Right hindlimb (tissue), 1 donor: Measurements from ENCODE around the gene TNRC6C.
A peak's percentile ranks its signal among the peaks of the same experiment; 100 is the strongest.

Source experiments
- DNase-seq: peaks from one replicate; pipeline ENCODE4 v3.0.0-alpha.2; 2018

Gene TNRC6C, protein sequence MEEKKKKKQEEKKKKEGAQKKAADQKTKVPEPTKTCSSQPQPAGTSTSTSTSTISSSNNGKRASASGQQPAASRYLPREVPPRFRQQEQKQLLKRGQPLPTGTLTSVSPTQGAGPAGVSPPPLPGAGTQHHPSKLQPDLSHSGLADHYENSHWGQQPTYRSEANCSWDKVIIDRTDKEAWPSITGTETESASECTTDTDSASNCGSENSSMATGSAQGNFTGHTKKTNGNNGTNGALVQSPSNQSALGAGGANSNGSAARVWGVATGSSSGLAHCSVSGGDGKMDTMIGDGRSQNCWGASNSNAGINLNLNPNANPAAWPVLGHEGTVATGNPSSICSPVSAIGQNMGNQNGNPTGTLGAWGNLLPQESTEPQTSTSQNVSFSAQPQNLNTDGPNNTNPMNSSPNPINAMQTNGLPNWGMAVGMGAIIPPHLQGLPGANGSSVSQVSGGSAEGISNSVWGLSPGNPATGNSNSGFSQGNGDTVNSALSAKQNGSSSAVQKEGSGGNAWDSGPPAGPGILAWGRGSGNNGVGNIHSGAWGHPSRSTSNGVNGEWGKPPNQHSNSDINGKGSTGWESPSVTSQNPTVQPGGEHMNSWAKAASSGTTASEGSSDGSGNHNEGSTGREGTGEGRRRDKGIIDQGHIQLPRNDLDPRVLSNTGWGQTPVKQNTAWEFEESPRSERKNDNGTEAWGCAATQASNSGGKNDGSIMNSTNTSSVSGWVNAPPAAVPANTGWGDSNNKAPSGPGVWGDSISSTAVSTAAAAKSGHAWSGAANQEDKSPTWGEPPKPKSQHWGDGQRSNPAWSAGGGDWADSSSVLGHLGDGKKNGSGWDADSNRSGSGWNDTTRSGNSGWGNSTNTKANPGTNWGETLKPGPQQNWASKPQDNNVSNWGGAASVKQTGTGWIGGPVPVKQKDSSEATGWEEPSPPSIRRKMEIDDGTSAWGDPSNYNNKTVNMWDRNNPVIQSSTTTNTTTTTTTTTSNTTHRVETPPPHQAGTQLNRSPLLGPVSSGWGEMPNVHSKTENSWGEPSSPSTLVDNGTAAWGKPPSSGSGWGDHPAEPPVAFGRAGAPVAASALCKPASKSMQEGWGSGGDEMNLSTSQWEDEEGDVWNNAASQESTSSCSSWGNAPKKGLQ (N-terminal part only)

DNA sequence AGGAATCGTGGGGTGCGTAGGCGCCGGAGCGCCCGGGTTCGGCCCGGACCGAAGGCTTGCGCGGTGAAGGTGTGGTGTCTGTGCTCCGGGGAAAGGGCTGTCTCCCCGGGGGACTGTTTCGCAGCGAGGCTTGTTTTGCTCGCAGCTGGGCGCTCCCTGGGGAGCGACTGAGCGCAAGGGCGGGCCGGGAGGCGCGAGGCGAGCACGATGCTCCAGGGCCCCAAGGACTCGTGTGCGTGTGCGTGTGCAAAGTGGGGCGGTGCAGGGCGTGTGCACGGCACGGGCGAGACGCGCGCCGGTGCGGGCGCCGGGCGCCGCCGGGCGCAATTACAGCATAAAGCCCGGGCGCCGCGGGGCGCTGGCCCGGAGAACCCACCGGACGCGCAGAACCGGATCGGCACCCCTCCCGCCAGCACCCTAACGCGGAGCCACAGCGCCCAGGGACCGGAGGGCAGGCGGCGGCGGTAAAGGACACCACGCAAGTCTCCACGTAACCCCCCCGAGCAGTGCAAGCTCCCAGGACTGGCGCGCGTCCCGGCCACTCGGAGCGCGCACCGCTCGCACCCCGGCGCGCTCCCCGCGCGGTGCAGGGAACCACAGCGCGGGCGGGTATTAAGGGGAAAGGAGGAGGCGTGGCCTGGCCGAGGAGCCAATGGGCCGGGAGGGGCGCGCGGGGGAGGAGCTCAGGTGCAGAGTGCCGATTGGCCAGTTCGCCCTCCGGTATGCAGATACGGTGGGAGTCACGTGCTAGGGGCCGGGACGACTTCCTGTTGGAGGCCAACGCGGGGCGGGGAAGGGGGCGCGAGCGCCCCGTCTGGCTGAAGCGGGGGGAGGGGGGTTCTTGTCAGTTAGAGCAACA lies at the start of gene TNRC6C:
TNRC6C (plus strand) TSS at position 847 of the 859 bp plus-strand sequence. CDS start 45,504 bp downstream, outside the sequence.
- DNase-seq = peak; percentile 100

DNA sequence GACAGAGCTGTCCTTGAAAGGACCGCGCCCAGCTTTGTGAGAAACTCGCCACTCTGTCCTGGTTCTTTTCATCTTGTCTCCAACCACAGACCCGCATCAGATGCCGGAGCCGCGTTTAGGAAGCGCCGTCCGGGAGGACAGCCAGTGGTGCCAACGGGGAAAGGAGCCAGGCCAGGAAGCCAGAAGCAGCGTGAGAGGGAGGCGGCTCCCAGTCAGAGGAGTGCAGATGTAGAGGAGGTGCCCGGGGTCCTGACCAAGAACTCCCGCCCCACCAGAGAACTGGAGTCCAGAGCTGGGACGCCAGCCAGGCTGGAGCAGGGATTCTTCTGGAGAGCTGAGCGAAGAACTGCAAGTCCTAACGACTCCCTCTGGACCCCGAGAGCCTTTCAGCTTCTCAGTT lies 49.3 kb upstream of the TNRC6C start:
- DNase-seq = peak; percentile 84

DNA sequence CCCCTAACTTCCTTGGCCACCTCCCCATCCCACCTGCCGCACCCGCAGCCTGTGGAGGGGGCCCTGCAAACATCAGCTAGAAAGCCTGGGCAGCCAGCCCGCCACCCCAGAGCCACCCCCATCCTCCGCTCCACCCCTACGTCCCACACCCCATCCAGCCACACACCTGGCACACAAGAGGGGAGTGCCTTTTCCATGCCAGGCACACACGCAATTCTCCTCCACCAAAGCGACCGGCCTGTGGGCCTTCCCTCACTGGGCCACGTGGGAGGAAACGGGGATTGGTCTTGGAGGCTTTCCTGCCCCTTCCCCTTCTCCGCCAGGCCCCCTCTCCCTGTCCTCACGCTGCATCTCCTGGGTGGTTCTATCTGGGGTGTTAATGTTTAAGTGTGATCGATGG lies 48.7 kb upstream of the TNRC6C start:
- no peak for DNase-seq

DNA sequence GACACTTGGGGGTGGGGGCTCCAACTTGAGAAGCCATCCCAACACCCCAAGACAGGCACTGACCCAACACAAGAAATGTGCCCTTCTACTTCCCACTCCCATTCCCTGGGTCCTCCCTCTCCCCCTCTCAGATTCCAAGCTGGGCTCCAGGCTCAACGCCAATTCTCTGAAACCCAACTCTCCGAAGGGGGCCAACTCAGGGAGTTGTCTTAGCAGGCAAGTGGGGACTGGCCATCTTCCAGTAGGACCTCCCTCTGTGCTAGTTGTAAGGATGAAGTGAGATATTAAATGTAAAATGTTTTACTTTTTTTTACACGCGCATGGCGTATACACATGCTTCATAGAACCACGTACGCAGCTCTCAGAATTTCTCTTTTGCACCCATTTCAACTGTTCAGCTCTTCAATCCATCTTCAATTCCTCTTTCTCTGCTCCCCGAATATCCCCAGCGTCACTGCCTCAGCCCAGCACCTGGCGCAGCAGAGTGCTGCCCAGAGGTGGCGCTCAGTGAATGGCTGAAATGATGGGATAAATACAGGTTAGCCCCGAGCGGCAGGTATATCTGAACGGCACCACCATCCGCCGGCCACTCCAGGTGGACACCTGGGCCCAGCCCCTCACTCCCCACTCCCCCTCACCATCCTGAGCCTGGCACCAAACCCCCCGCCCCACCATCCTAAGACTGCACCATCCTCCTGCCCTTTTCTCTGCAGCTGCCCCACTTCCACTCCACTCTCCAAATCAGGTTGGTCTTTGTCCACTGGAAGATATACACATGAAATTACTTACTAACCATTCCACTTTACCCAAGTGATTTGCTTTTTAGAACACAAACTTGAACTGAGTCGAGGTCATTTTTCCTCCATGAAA lies 43.9 kb upstream of the TNRC6C start:
- peak; percentile 82 for DNase-seq

DNA sequence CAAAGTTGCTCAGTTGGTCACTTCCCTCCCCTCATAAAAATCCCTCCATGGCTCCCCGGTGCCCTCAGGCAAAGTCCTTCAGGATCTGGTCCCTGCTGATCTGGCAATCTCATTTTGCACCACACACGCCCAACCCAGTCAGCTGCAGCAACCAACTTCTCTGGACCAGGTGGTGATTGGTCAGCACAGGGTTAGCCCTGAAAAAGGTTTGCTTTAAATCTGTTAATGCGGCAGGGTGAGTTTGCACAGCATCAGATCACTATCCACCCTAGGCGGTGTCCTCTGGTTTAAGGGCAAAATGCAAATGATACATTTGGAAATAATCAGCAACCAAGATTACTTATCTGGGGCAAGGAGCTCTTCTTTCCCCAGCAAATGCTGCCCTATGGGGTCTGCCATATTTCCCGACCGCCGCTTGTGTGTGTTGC lies 42.9 kb upstream of the TNRC6C start:
- no peak for DNase-seq

DNA sequence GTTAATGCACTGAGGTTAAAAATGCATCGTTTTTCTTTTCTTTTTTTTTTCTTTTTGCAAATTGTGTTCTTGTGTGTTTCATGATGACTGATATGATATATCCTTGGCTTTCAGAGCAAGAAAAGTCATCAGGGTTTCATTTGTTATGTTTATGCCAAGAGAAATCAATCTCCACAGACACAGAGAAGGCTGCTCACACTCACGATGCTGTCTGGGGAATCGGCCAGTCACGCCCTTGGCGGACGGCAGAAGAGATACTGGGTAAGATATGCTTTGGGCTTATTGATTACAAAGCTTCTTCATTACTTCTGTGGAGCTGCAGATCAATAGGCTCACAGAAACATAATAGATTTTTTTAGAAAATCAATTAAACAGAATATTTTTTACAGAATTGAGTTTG lies 42.2 kb upstream of the TNRC6C start:
- no peak for DNase-seq

DNA sequence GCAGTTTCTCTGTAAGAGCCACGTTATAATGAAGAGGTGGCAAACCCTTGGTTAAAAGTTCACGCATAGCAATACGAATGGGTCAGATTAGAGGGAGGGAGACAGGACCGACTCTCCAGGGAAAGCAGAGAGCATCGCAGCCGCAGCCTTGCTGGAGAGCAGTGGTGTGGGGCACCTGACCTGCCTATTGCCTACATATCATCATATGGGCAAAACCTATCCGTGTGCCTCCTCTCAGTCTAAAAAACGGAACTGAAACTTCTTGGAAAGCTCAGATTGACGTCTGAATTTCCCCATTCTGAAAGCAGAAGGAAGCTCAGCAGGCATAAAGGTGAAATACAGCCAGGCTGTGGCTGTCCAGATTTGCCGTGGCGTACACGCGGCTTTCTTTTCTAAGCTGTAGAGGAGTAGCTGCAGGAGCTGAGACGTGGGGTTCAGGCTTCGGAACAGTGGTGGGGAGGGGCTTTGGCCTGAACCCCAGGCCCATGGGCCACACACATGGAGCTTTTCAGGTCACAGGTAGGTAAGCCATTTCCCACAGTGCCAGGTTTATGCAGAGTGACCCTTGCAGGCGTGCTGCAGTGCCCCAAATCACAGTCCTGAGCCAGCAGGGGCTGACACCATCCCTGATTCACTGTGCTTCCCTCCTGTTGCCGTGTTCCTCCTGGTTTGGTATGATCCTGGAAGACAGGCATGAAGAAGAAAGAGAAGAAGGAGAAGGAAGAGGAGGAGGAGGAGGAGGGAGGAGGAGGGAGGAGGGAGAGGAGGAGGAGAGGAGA lies 41.6 kb upstream of the TNRC6C start:
- DNase-seq = no peak

DNA sequence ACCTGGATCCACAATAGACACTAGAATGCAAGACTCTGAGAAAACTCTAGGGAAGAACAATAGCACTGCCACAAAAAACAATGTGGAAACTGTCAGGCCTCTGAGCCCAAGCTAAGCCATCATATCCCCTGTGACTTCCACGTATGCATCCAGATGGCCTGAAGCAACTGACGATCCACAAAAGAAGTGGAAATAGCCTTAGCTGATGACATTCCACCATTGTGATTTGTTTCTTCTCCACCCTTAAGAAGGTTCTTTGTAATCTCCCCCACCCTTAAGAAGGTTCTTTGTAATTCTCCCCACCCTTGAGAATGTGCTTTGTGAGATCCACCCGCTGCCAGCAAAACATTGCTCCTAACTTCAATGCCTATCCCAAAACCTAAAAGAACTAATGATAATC lies 39.2 kb upstream of the TNRC6C start:
- DNase-seq = no peak

DNA sequence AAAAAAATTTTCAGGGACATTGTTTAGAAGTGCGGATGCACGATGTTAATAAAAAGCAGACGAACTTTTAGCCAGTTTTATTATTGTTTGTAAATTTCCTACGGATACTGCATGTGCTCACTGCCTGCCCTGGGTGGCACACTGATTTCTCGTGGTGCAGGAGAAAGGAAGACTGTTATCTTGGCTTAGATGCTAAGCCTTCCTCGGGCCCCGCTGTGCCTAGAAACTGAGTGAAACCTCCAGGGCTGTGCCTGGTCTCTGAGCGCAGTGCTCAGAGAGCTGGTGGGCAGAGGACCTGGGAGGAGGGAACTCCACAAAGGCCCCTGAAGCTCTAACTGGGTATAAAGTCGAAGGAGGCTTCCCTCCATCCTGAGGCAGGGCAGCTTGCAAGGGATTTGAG lies 35.4 kb upstream of the TNRC6C start:
- DNase-seq = no peak

DNA sequence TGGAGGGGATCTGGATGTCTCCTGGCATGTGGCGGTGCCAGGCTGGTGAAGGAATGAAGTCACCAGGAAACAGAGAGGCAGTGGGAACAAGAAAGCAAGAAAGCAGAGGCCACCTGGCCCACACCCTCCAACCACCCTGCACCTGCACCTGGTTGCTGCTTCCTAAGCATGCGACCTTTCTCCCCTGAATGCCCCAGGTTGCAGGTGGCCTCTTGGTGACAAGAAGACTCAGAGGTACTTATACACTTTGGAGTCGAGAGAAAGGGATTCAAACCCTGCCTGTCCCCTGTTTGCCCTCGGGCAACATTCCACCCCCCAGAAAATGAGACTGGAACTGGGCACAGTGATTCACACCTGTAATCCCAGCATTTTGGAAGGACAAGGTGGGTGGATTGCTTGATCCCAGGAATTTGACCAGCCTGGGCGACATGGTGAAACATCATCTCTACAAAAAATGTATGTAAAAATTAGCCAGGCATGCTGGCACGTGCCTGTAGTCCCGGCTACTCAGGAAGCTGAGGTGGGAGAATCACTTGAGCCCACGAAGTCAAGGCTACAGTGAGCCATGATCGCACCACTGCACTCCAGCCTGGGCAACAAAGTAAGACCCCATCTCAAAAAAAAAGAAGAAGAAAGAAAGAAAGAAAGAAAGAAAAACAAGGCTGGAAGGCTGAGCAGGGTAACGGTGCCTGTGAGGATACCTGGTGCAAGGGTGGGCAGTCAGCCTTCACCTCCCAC lies 34.6 kb upstream of the TNRC6C start:
- no peak for DNase-seq

DNA sequence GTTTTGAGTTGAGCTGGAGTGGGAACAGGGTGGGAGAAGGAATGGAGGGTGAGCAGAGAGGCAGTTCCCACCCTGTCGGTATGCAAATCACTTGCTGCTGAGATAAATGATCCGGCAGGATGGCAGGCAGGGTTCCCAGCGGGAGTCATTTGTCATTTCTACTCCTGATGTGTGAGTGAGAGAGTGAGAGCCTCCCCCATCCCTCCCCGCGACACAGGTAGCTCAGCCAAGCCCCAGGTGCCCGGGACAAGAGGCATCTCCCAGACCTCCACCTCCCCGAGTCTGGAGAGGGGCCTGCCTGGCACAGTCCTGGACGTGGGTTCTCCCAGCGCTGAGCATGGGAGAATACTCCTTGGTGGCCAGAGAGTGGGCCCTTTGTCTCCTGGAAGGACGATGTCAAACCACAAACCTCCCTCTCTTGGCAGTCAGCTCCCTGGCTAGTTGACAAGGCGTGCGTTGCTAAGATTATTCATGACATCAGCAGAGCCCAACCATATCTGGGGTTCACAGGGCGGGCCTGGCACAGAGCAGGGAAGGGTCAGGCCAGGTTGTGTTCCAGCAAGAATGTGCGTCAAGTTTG lies 33.7 kb upstream of the TNRC6C start:
- peak; percentile 73 for DNase-seq

DNA sequence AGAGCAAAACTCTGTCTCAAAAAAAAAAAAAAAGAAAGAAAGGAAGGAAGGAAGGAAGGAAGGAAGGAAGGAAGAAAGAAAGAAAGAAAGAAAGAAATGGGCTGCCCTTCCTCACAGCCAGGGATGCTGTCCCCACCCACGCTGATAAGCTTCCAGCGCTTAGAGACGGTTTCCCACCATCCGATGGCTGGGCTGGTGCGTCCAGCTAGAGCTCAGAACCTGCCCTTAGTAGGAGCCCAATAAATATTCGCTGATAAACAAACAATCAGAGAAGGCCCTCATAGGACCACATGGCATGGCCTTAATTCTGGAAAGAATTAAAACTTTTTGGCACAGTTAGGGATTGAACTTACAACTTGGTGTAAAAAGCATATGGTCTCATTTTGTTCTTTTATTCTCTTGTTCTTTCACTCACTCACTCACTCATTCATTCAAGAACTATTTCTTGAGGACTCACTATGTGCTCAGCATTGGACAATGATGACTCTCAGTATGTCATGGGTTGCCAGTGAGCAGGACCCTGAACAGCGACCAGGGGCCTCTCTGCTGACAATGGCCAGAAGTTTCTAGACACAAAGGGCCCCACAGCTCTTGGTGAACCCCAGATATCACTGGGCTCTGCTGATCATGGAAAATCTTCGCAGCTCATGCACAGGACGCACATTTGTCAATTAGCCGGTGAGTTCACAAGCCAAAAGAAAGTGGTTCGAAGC lies 32.5 kb upstream of the TNRC6C start:
- no peak for DNase-seq

DNA sequence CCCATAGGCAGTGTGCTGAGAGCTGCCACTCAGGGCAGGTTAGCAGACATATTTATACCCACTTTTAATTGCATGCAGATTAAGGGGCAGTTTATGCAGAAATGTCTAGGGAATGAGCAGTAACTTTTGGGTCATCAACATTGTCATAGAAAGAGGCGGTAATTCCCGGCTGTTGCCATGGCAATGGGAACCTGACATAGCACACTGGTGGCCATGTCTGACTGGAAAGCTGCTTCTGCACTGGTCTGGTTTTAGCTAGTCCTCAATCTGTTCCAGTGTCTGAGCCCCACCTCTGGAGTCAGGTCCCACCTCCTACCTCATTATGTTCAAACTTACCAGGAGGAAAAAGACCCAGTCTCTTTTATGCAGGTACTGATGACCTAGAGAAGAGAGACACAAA lies 31.5 kb upstream of the TNRC6C start:
- DNase-seq = no peak

DNA sequence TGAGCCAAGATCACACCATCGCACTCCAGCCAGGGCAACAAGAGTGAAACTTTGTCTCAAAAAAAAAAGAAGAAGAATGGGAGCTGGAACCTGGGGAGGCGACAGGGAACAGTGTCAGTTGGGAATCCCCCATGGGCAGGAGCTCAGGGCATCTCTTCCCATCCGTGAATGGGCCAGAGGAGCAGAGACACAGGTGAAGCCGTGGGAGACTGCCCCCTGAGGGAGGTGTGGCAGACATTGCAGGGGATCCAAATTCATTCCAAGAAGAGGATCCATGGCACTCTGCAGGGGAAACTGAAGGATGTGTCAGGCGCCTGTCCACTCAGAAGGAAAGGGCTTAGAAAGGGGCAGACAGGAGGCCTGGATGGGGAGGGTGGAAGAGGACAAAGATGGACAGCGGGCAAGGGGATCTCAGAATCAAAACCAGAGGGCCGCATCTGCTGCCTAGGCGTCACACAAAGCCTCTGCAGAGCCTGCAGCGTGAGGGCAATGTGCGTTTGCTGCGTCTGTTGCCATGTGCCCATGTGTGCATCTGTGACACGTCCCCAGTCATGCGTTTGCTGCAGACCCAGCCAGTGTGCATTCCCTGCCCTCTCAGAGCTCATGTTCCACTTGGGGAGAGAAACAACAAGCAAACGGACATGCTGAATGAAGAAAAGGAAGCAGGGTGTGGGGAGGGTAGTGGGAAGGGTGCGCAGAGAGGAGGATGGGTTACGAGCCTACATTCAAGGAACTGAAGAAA lies 30.6 kb upstream of the TNRC6C start:
- no peak for DNase-seq

DNA sequence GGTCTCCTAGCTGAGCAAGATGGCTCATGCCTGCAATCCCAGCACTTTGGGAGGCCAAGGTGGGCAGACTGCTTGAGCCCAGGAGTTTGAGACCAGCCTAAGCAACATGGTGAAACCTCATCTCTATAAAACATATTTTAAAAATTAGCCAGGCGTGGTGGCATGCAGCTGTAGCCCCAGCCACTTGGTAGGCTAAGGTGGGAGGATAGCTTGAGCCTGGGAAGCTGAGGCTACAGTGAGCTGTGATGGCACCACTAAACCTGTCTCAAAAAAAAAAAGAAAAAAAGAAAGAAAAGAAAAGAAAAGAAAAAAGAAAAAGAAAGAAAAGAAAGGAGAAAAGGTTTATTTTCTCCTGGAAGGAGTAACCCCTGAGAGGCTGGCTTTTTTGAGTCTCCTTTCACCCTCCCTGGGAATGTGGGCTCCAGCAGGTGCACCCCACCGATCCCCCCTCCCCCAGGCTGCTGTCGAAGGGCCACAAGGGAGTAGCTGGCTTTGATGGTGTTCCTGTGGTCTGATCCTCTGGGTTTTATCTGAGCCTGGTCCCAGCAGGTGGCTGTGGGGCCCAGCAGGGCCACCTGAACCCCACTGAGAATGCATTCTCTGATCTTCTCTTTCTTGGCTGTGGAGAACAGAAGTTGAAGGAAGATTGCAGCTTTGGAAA lies 29.9 kb upstream of the TNRC6C start:
- DNase-seq = no peak

DNA sequence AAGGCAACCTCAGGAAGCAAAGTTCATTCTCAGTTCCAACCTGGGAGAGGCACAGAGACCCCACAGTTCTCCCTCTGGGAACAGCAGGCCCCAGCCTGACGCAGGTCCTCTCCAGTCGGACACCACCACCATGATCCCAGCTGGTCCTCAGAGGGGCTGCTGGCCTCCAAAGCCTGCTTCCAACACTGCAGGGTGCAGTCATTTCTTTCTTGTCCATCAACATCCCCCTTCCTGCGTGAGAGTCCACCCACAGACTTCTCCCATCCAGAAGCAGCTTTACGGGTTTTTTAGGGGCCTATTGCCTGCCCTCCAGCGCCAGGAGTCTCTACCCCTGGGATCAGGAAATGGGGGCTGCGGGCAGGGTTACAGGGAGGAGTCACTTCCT lies 29.3 kb upstream of the TNRC6C start:
- no peak for DNase-seq

DNA sequence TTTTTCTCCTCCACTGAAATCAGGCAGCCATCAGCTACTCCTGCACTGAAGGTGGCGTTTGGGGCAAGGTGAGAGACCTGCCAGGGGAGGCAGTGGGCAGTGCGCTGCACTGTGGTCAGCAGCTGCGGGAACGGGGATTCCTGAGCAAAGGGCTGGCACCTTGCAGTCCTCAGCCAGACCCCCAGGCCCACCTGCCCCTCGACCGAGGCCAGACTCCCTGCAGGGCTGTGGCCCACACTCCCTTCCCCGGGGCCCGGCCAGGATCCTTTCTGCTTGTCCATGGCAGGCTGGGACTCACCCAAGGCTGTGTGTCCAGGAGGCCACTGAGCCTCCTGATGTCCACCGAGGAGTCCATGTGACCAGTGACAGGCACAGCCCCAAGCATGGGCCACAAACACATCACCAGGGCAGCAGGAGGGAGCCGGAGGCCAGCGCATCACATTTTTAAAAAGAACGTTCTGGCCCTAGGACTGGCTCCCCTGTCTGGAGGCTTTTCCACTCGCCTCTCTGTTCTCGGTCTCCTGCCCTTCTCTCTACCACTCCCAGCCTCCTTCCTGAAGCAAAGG lies 28.5 kb upstream of the TNRC6C start:
- DNase-seq = no peak
